NCI-H2171 (cell line): Measurements from ENCODE around the gene DTX1.
"Not testable (repeated sequence)": the region's sequence is repeated elsewhere in the genome, so short reads cannot be mapped to it uniquely, and the experiment has no call there.

ENCODE experiments used
- DNase-seq: peaks from one replicate; lab custom pipeline; 2025; lab: John Stamatoyannopoulos, UW

DTX1 gene

DNA sequence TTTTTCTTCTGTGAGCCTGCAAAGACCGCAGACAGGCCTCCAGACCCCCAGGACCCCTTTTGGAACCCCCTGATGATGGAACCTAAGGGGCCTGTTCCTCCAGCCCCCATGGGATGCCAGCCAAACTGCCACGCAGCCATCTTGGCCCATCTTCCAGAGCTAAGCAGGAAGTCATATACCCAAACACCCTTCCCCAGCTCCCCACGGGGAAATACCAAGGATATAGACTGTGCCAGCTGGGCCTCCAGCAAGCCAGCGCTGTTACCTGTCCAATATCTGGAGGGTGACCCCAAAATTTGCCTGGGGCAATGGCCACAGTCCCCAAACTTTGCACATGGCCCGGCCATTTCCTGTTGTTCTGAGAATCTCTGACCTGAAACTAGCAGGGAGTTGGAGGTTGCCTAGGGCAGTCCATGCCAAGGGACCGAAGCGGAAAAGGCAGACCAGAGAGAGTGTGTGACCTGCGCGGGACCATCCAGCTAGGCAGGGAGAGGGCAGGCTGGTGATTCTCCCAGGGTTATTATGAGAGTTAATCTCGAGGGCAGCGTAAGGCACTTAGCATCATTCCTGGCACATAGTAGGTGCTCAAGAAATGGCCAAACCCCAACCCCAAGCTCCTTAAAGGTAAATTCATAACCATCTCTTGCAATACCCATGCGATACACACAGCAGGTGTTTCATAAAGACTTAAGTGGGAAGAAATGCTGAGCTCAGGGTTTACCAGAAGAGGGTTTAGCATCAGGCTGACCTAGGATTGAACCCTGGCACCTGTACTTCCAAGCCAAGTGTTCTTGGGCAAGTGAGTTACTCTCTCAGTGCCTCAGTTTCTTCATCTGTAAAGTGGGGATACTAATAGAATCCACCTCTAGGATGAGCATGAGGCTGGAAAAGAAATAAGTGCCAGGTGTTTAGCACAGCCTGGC is 81.6 kb downstream of the DTX1 start:
- DNase-seq: no peak

DNA sequence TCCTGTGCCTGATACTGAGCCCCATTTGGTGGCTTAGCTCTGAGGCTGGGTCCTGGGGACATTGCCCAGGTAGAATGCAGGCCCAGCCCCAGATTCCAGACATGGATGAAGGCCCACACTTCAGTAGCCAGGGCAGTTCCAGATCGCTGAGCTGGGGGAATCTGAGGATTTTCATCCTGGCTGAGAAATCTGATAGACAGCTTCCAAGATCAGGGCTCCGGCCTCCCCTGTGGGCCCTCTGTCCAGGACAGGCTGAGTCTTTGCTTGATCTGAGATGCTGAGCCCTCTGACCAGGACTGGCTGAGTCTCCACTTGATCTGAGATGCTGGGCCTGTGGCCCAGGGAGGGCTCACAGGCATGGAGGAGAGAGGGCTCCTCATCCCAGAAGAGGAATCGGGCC is 82.3 kb downstream of the DTX1 start:
- no peak for DNase-seq

DNA sequence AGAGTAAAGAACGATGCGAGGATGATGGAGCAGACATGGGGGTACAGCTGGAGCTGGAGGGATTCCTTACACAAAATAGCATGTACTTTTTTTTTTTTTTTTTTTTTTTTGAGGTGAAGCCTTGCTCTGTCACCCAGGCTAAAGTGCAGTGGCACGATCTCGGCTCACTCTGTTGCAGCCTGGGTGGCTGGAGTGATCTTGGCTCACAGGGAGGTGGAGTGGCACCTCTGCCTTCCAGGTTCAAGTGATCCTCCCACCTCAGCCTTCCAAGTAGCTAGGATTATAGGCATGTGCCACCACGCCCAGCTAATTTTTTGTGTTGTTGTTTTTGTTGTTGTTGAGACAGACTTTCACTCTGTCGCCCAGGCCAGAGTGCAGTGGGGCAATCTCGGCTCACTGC is 84.2 kb downstream of the DTX1 start:
- DNase-seq: no peak

DNA sequence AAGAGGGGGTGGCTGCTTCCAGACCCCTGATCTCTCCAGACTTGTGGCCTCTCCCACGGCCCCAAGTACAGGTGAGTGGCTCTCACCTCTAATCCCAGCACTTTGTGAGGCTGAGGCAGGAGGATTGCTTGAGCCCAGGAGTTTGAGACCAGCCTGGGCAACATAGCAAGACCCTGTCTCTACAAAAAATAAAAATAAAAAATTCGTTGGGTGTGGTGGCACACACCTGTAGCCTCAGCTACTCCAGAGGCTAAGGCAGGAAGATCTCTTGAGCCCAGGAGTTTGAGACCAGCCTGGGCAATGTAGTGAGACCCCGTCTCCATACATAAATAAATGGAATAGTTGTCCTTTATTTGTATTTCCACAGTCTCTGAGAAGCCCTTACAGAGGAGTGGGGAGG is 85.2 kb downstream of the DTX1 start:
- DNase-seq: not testable (repeated sequence)

DNA sequence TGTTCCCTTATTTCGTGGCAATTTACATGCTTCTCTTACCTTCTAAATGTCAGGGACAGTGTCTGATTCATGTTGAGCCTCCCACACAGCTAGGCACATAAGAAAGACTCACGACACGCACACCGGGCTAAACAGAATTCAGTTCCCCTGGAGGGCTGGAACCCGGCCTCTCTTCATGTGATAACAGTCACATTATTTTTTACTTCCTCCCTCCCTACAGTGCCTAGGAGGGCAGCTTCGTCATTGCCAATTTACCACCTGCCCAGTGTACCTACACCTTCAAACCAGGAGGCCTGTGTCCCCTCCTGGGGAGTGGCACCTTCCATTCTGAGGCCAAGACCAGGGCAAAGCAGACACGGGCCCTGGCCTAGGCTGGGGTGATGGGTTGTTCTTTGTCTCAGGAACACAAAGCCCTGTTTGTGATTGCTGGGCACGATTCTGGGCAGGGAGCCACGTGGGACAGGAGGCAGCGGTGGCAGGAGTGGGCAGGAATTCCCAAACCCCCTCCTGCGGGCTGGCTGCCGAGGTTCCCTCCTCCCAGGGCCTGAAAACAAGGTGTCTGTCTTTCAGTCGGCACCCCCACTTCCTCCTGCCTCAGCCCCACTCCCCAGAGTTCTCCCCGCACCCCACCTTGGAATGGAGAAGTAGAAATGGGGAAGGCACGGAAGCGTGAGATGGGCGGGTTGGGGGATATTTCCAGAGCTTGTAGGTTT is 85.8 kb downstream of the DTX1 start:
- no peak for DNase-seq

DNA sequence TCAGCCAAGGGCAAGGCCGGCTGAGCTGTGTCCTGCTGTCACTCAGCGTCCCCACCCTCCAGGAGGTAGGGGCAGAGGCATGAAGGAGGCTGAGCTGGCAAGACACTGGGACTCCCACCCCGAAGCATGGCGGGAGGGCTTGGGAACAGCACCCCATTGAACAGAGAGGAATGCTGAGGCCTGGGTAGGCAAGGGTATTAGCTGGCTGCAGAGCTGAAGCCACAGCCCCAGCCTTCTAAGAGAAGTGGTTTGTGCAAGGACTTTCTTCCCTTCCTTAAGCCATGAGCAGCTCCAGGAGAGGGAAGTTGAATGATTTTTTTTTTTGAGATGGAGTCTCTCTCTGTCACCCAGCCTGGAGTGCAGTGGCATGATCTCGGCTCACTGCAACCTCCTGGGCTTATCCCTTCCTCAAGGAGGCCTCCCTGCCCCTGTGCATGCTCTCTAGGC is 86.4 kb downstream of the DTX1 start:
- no peak for DNase-seq

DNA sequence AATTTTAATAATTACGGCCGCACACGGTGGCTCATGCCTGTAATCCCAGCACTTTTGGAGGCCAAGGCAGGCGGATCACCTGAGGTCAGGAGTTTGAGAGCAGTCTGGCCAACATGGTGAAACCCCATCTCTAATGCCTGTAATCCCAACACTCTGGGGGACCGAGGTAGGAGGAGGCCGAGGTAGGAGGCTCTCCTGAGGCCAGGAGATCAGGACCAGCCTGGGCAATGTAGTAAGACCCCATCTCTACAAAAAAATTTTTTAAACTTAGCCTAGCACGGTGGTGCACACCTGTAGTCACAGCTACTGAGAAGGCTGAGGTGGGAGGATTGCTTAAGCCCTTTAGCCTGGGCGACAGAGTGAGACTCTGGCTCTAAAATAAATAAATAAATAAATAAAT is 87.4 kb downstream of the DTX1 start:
- DNase-seq: no peak

DNA sequence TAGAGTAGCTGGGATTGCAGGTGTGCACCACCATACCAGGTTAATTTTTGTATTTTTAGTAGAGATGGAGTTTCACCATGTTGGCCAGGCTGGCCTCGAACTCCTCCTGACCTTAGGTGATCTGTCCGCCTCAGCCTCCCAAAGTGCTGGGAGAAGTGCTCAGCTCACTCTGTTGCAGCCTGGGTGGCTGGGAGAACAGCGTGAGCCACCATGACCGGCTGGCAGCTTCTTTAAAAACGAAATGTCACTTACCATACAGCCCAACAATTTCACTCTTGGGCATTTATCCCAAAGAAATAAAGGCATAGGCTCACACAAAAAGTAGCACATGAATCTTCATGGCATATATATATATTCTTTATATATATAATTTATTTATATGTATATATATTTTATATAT is 88.3 kb downstream of the DTX1 start:
- DNase-seq: no peak

DNA sequence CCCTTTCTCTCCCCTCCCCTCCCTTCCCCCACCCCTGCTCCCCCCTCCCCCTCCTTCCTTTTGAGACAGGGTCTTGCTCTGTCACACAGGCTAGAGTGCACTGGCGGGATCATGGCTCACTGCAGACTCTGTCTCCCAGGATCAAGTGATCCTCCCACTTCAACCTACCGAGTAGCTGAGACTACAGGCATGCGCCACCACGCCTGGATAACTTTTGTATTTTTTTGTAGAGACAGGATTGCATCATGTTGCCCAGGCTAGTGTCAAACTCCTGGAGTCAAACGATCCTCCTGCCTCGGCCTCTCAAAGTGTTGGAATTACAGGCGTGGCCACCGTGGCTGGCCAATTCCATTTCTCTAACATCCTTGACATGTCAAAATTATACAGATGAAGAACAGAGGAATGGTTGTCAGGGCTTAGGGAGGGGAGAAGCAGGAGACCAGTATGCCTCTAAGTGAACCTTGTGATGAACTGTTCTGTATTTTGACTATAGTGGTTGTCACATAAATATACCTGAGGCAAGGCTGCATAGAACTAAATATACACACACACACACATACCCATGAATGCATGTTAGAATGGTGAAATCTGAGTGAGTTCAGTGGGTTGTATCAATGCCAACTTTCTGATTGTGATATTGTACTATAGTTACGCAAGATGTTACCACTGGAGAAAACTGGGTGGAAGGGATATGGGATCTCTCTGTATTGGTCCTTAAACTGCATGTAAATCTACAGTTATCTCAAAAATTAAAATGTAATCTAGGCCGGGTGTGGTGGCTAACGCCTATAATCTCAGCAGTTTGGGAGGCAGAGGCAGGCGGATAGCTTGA is 89.4 kb downstream of the DTX1 start:
- no peak for DNase-seq

DNA sequence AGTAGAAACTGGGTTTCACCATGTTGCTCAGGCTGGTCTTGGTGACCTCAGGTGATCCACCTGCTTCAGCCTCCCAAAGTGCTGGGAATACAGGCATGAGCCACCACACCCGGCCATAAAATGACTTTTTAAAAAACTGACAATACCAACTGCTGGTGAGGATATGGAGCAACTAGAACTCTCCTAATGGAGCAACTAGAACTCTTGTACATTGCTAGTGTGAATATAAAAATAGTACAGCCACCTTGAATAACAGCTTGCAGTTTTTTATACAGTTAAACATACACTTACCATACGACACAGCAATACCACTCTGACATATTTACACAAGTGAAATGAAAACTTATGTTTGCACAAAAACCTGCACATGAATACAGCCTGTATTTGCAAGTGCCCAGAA is 90.5 kb downstream of the DTX1 start:
- DNase-seq: no peak
